SK-N-SH (cell line): ENCODE measurements around the gene NEK8. TPM values are rescaled to one million over a fixed set of nuclear protein-coding genes. Genes with fewer than 3 reads are reported as not detected.

Experiments used
- CTCF ChIA-PET: fragments of 300-600, 350-600 bp; formaldehyde crosslinking; extraction: SDS; loops from one replicate; lab custom pipeline; 2021; lab: Yijun Ruan, JAX
- POLR2A ChIA-PET: fragments of 350-600 bp; sonication (Branson Sonifier 250); formaldehyde crosslinking; extraction: SDS; loops from one replicate; lab custom pipeline; 2020; ENCODE audit warnings: antibody characterized with exemption, inconsistent platforms; lab: Yijun Ruan, JAX
- DNase-seq: peaks from one replicate; pipeline ENCODE4 v3.0.0; 2012
- H2AFZ ChIP-seq: fragments of 200-600 bp; sonication (generic); 2 replicates; pipeline ENCODE4 v1.8.1; 2016; ENCODE audit warnings: antibody characterized with exemption, mild to moderate bottlenecking, low read depth
- H3F3A ChIP-seq: fragments of 200-600 bp; sonication (generic); replicated peaks from 2 replicates; pipeline ENCODE3; 2016; ENCODE audit warnings: antibody characterized with exemption, mild to moderate bottlenecking; ENCODE audit not compliant: insufficient read depth
- H3K27ac ChIP-seq, 2 experiments: fragments of 200-500 bp in 1 of 2; fragments of 200-600 bp in 1 of 2; sonication (Bioruptor generic) in 1 of 2; sonication (generic), shearing (Covaris generic) in 1 of 2; 2 replicates each; pipeline versions ENCODE4 v1.5.1 to v1.6.1; 2014 to 2016; ENCODE audit warnings: low read depth in 2 of 2, inconsistent platforms in 1 of 2, low read length in 1 of 2, mild to moderate bottlenecking in 1 of 2, mixed read lengths in 1 of 2
- H3K27me3 ChIP-seq: fragments of 200-600 bp; sonication (generic), shearing (Covaris generic); 2 replicates; pipeline ENCODE4 v1.6.1; 2016; ENCODE audit warnings: mixed run types; ENCODE audit not compliant: insufficient read depth
- H3K36me3 ChIP-seq, 2 experiments: fragments of 200-500 bp in 1 of 2; fragments of 200-600 bp in 1 of 2; sonication (Bioruptor generic) in 1 of 2; sonication (generic) in 1 of 2; replicated peaks in 1 of 2; 2 replicates each; pipeline versions ENCODE3 to v1.5.1; 2014 to 2016; ENCODE audit warnings: low read length in 1 of 2, mild to moderate bottlenecking in 1 of 2; ENCODE audit not compliant: insufficient read depth in 2 of 2, control insufficient read depth in 1 of 2
- H3K4me1 ChIP-seq, 2 experiments: fragments of 200-500 bp in 1 of 2; fragments of 200-600 bp in 1 of 2; sonication (Bioruptor generic) in 1 of 2; sonication (generic), shearing (Covaris generic) in 1 of 2; 2 replicates each; pipeline versions ENCODE4 v1.5.1 to v1.6.1; 2014 to 2016; ENCODE audit warnings: low read depth in 1 of 2, low read length in 1 of 2, mixed run types in 1 of 2; ENCODE audit not compliant: insufficient read depth in 2 of 2, control insufficient read depth in 1 of 2
- H3K4me2 ChIP-seq: fragments of 200-600 bp; sonication (generic), shearing (Covaris generic); 2 replicates; pipeline ENCODE4 v1.6.1; 2017; ENCODE audit warnings: mixed run types
- H3K4me3 ChIP-seq, 2 experiments: fragments of 200-500 bp in 1 of 2; fragments of 200-600 bp in 1 of 2; sonication (Bioruptor generic) in 1 of 2; sonication (generic), shearing (Covaris generic) in 1 of 2; 2 replicates each; pipeline versions ENCODE4 v1.5.1 to v1.8.1; 2014 to 2016; ENCODE audit warnings: low read depth in 2 of 2, inconsistent platforms in 1 of 2, low read length in 1 of 2, mild to moderate bottlenecking in 1 of 2, mixed read lengths in 1 of 2, moderate library complexity in 1 of 2
- H3K79me2 ChIP-seq: fragments of 200-600 bp; sonication (generic); 2 replicates; pipeline ENCODE4 v1.8.1; 2017; ENCODE audit warnings: mild to moderate bottlenecking; ENCODE audit not compliant: insufficient read depth
- H3K9ac ChIP-seq: fragments of 200-600 bp; sonication (generic); 2 replicates; pipeline ENCODE4 v1.6.1; 2017; ENCODE audit warnings: mixed run types
- H3K9me2 ChIP-seq: fragments of 200-600 bp; sonication (generic); 2 replicates; pipeline ENCODE4 v1.6.1; 2017; ENCODE audit warnings: mixed run types
- H3K9me3 ChIP-seq: fragments of 200-600 bp; sonication (generic); 2 replicates; pipeline ENCODE4 v1.6.1; 2017; ENCODE audit warnings: mixed run types, mild to moderate bottlenecking, moderate library complexity
- H4K20me1 ChIP-seq: fragments of 200-600 bp; sonication (generic); 2 replicates; pipeline ENCODE4 v1.6.1; 2017; ENCODE audit warnings: mild to moderate bottlenecking, mixed run types; ENCODE audit not compliant: insufficient read depth
- ELF1 ChIP-seq: IDR thresholded peaks from 2 replicates; pipeline ENCODE4 v1.4.0; 2012
- EP300 ChIP-seq, 2 experiments: IDR thresholded peaks; 2 replicates each; pipeline versions ENCODE4 v1.4.0 to v1.6.1; 2012; ENCODE audit warnings: borderline replicate concordance in 1 of 2, low read depth in 1 of 2, low read length in 1 of 2
- EZH2phosphoT487 ChIP-seq: fragments of 200-600 bp; sonication (generic); IDR thresholded peaks from 2 replicates; pipeline ENCODE4 v1.6.1; 2017; ENCODE audit warnings: low read depth, mixed run types, mild to moderate bottlenecking, antibody characterized with exemption, moderate library complexity, borderline replicate concordance
- FOSL2 ChIP-seq: IDR thresholded peaks from 2 replicates; pipeline ENCODE4 v1.4.0; 2012; ENCODE audit warnings: low read depth, mild to moderate bottlenecking, moderate library complexity, borderline replicate concordance
- GATA2 ChIP-seq: sonication (generic); formaldehyde crosslinking; IDR thresholded peaks from 2 replicates; pipeline ENCODE4 v1.5.0; 2020; ENCODE audit warnings: mild to moderate bottlenecking, missing genetic modification reagents
- IRF3 ChIP-seq: fragments of 150-350 bp; IDR thresholded peaks from 2 replicates; pipeline ENCODE4 v1.6.1; 2016; ENCODE audit warnings: mild to moderate bottlenecking, low read depth, low read length
- JUND ChIP-seq: IDR thresholded peaks from 2 replicates; pipeline ENCODE4 v1.4.0; 2012
- MAX ChIP-seq: IDR thresholded peaks from 2 replicates; pipeline ENCODE4 v1.4.0; 2012; ENCODE audit warnings: low read depth
- MEF2A ChIP-seq: IDR thresholded peaks from 2 replicates; pipeline ENCODE4 v1.4.0; 2012; ENCODE audit warnings: low read depth, borderline replicate concordance
- NRF1 ChIP-seq: IDR thresholded peaks from 2 replicates; pipeline ENCODE4 v1.6.1; 2012; ENCODE audit warnings: low read depth, mild to moderate bottlenecking, low read length
- POLR2AphosphoS5 ChIP-seq: IDR thresholded peaks from 2 replicates; pipeline ENCODE4 v1.6.1; 2012; ENCODE audit warnings: low read depth, low read length
- RXRA ChIP-seq: IDR thresholded peaks from 2 replicates; pipeline ENCODE4 v1.4.0; 2012; ENCODE audit warnings: low read depth, mild to moderate bottlenecking, borderline replicate concordance
- SMC3 ChIP-seq: IDR thresholded peaks from 2 replicates; pipeline ENCODE4 v1.6.1; 2012; ENCODE audit warnings: low read depth, low read length, improper control_type of control experiment
- TAF1 ChIP-seq: IDR thresholded peaks from 2 replicates; pipeline ENCODE4 v1.6.1; 2012; ENCODE audit warnings: low read depth, mild to moderate bottlenecking, low read length, moderate library complexity, borderline replicate concordance
- TCF12 ChIP-seq: IDR thresholded peaks from 2 replicates; pipeline ENCODE4 v1.4.0; 2012
- USF2 ChIP-seq: fragments of 150-350 bp; IDR thresholded peaks from 2 replicates; pipeline ENCODE4 v1.6.1; 2017; ENCODE audit warnings: antibody characterized with exemption, low read length, low read depth, borderline replicate concordance
- WGBS: methylation state at CpG from one replicate; pipeline ENCODE4 v1.1.6; 2017; ENCODE audit warnings: low lambda C conversion rate; 5-methylcytosine and 5-hydroxymethylcytosine counted together
- polyA plus RNA-seq, 3 experiments: library from polyadenylated mRNA; depleted of rRNA; stranded (reverse); fragments of >200 nt; gene quantifications; 2 replicates each; pipeline ENCODE4 v1.2.3, GENCODE V29; 2012

The NEK8 gene
- polyA plus RNA-seq, 1 of the 3 experiments (the other 2 are of a cell fraction): 6.0 TPM

GRCh38 chr17:28706471-28707338, 21.9 kb upstream of the NEK8 start (continued):
- TF ChIP-seq FOSL2: no peak
- no peak for TF ChIP-seq NRF1
- no peak for TF ChIP-seq ELF1
- no peak for TF ChIP-seq TCF12
- no peak for TF ChIP-seq POLR2AphosphoS5
- TF ChIP-seq MEF2A: no peak
- TF ChIP-seq TAF1: no peak
- no peak for TF ChIP-seq RXRA
- TF ChIP-seq GATA2 (CRISPR knock-in tag): peak; percentile 59; the same call in 1 of the 2 replicates
- TF ChIP-seq MAX: no peak
- no peak for TF ChIP-seq USF2
- TF ChIP-seq EZH2phosphoT487: no peak

GRCh38 chr17:28707339-28707720, 21.3 kb upstream of the NEK8 start:
- ChIA-PET POLR2A (interaction anchor here (1.5 to 1.7 kb wide), 2 partner anchors 12 to 63 kb away, joined by 3 to 11 read pairs; partner anchors contain the start of genes BLTP2 and RPL23A), CTCF (interaction anchor here (0.8 to 3.1 kb wide), 4 partner anchors 20 to 195 kb away, joined by 3 to 17 read pairs (median 3); partner anchors contain the start of gene TLCD1)
- Histone ChIP-seq H3K4me2 (no peak overlapping the region), H3K27ac (peak overlapping the region in 1 of 2 experiments; percentile 26; a peak in 1 of 4 replicates), H3K9ac (no peak overlapping the region), H3K79me2 (peaks cover 9% of the 10 kb centered on the region; the same call in 1 of the 2 replicates), H3K27me3 (no peaks in the 10 kb centered on the region), H3K4me1 (peaks cover 0 to 17% of the 10 kb centered on the region in 2 experiments; a peak in 2 of 4 replicates), H4K20me1 (no peaks in the 10 kb centered on the region), H3F3A (peaks cover 29% of the 10 kb centered on the region), H3K9me3 (no peaks in the 10 kb centered on the region), H3K36me3 (peaks cover 5 to 18% of the 10 kb centered on the region in 2 experiments), H2AFZ (no peak overlapping the region), H3K9me2 (no peaks in the 10 kb centered on the region), H3K4me3 (no peak overlapping the region)
- 100% methylated on average over 2 of the region's 2 CpGs for WGBS
- TF ChIP-seq EP300 (IDR thresholded peaks at IDR 0.05; ENCODE audit: borderline replicate concordance in 1 of 2, low read depth in 1 of 2, low read length in 1 of 2): no peak
- TF ChIP-seq JUND: no peak
- TF ChIP-seq POLR2AphosphoS5: no peak
- TF ChIP-seq SMC3: no peak
- TF ChIP-seq IRF3: no peak
- no peak for DNase-seq
